C4-2B (cell line): ENCODE results near the gene H6PD.

Experiments used
- CTCF ChIP-seq: fragments of 450-650 bp; conservative IDR thresholded peaks from 2 replicates; pipeline ENCODE4 v1.5.1; 2017; ENCODE audit warnings: mild to moderate bottlenecking
- ZFX ChIP-seq: fragments of 450-650 bp; IDR thresholded peaks from 2 replicates; pipeline ENCODE4 v1.6.1; 2017

GRCh38 chr1:9243066-9243739 lies 8.6 kb downstream of the H6PD start:
- TF ChIP-seq CTCF, result no peak
- no peak for TF ChIP-seq ZFX
